Spinal cord (tissue), 10 donors: ENCODE results near the gene ARPC5. TPM values are rescaled to one million over a fixed set of nuclear protein-coding genes. Genes with fewer than 3 reads are reported as not detected.
A peak's percentile ranks its signal among the peaks of the same experiment; 100 is the strongest.
"Not testable (repeated sequence)": the region's sequence is repeated elsewhere in the genome, so short reads cannot be mapped to it uniquely, and the experiment has no call there.

Experiments used
- DNase-seq, 6 donors: peaks; one replicate each; pipeline versions ENCODE4 v3.0.0 to v3.0.0-alpha.2; 2013 to 2015; ENCODE audit warnings: low spot score in 6 of 6, low read depth in 4 of 6
- H3K27ac ChIP-seq: one replicate; pipeline ENCODE4 v1.5.1; 2013; ENCODE audit warnings: low read depth, low read length, control low read depth
- H3K27me3 ChIP-seq: one replicate; pipeline ENCODE4 v1.6.1; 2013; ENCODE audit warnings: low read length; ENCODE audit not compliant: control insufficient read depth, insufficient read depth
- H3K36me3 ChIP-seq: one replicate; pipeline ENCODE4 v1.6.1; 2013; ENCODE audit warnings: low read length; ENCODE audit not compliant: control insufficient read depth, insufficient read depth
- H3K4me1 ChIP-seq: one replicate; pipeline ENCODE4 v1.6.1; 2013; ENCODE audit warnings: low read length; ENCODE audit not compliant: control insufficient read depth, insufficient read depth
- H3K4me3 ChIP-seq: one replicate; pipeline ENCODE4 v1.5.1; 2013; ENCODE audit warnings: low read depth, low read length, control low read depth
- H3K9me3 ChIP-seq: one replicate; pipeline ENCODE4 v1.6.1; 2013; ENCODE audit warnings: low read length; ENCODE audit not compliant: control insufficient read depth, insufficient read depth
- WGBS: methylation state at CpG from one replicate; pipeline ENCODE4 v1.1.5; 2013; ENCODE audit warnings: missing lambda C conversion rate; ENCODE audit not compliant: insufficient coverage; 5-methylcytosine and 5-hydroxymethylcytosine counted together
- long read RNA-seq, 4 donors: transcript quantifications; one replicate each; lab custom pipeline, GENCODE V29; 2026
- polyA plus RNA-seq, 2 donors: library from polyadenylated mRNA; unstranded; fragments of 120-200 nt; gene quantifications; one replicate each; pipeline ENCODE4 v1.2.1, GENCODE V29; 2013; ENCODE audit not compliant: insufficient read length in 2 of 2
- total RNA-seq, 2 donors: library from RNA; depleted of rRNA in 1 of 2; stranded (reverse); fragments of 120-200 nt in 1 of 2; fragments of >200 nt in 1 of 2; gene quantifications; one replicate each; pipeline versions ENCODE4 v1.2.3 to v1.2.4, GENCODE V29; 2013 to 2014
- donor health status: healthy.

Gene ARPC5
- total RNA-seq (100 to 1,000 TPM; 143 to 195 TPM), polyA plus RNA-seq (100 to 1,000 TPM; 132 to 158 TPM)
- long read RNA-seq, donor 1, full-length matches to known transcripts: 184 of 207 reads
- long read RNA-seq, donor 1, partial matches to known transcripts: 14 of 207 reads
- long read RNA-seq, donor 1, other reads (novel, unspliced or antisense): 9 of 207 reads
- long read RNA-seq, donor 2, full-length matches to known transcripts: 33 of 33 reads
- long read RNA-seq, donor 2, partial matches to known transcripts: 0 of 33 reads
- long read RNA-seq, donor 2, other reads (novel, unspliced or antisense): 0 of 33 reads
- long read RNA-seq, donor 3, full-length matches to known transcripts: 71 of 104 reads
- long read RNA-seq, donor 3, partial matches to known transcripts: 27 of 104 reads
- long read RNA-seq, donor 3, other reads (novel, unspliced or antisense): 6 of 104 reads
- long read RNA-seq, donor 4, full-length matches to known transcripts: 142 of 166 reads
- long read RNA-seq, donor 4, partial matches to known transcripts: 13 of 166 reads
- long read RNA-seq, donor 4, other reads (novel, unspliced or antisense): 11 of 166 reads

DNA sequence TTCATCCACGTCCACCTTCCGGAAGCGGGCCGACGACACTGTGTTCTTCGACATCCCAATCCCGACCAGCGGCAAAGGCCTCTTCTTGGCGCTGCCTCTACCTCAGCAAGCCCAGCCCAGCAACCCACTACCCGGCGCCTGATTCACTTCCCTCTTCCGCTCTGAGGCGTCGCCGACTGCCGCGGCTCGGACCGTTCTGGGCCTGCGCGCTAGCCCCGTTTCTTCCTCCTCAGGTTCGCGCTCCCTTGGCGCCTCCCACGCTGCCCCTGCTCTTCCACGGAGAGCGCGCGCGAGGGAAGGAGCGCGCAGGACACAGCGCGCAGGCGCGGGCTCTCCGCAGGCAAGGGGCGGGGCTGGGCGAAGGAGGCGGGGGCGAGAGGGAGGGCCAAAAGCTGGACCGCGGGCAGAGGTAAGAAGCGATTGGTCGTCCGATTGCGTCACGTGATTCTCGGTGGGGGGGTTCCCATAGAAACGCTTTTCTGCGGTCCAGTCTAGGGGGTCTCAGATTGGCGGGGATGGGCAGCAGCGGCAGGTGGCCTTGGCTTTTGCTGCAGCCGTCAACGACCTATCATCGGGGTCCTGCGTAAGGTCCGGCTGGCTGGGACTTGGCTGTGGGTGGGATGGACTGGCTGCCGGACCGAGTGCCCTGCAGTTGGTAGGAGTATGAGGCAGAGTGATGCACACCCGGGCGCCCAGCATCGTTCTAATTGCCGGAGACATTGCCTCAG lies at the start of gene ARPC5:
ARPC5 (minus strand) TSS at position 178 of the 728 bp plus-strand sequence; CDS start at position 54, 124 bp downstream.
- H3K4me1 ChIP-seq: peaks cover 5% of the 10 kb centered on the region
- peak within 1 kb of the TSS; percentile 89 for H3K27ac ChIP-seq
- under 1% methylated on average over 65 of the region's 65 CpGs for WGBS
- peak within 1 kb of the TSS; percentile 94 for H3K4me3 ChIP-seq
- no peaks in the 10 kb centered on the region for H3K9me3 ChIP-seq
- peak; percentile 95 to 99 (median 96) for DNase-seq
- H3K27me3 ChIP-seq: no peaks in the 10 kb centered on the region
- H3K36me3 ChIP-seq: no peaks in the 10 kb centered on the region

GRCh38 chr1:183685112-183685713 lies 49.6 kb upstream of the ARPC5 start:
- DNase-seq: peak in 1 of 6 donors; percentile 10
- no peaks in the 10 kb centered on the region for H3K27me3 ChIP-seq
- no peaks in the 10 kb centered on the region for H3K9me3 ChIP-seq
- H3K4me3 ChIP-seq: no peak overlapping the region
- no CpG with 5 or more reads among the region's 3 CpGs for WGBS
- H3K4me1 ChIP-seq: no peaks in the 10 kb centered on the region
- H3K36me3 ChIP-seq: no peaks in the 10 kb centered on the region
- H3K27ac ChIP-seq: no peak overlapping the region

DNA sequence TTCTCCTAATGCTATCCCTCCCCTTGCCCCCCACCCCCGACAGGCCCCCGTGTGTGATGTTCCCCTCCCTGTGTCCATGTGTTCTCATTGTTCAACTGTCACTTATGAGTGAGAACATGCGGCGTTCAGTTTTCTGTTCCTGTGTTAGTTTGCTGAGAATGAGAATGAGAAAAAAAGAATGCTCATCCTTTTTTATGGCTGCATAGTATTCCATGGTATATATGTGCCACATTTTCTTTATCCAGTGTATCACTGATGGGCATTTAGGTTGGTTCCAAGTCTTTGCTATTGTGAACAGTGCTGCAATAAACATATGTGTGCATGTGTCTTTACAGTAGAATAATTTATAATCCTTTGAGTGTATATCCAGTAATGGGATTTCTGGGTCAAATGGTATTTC lies 43.8 kb upstream of the ARPC5 start:
- H3K9me3 ChIP-seq, DNase-seq, H3K27ac ChIP-seq, H3K4me1 ChIP-seq, H3K27me3 ChIP-seq, H3K36me3 ChIP-seq, H3K4me3 ChIP-seq: not testable (repeated sequence)
- WGBS: no CpG with 5 or more reads among the region's 4 CpGs

DNA sequence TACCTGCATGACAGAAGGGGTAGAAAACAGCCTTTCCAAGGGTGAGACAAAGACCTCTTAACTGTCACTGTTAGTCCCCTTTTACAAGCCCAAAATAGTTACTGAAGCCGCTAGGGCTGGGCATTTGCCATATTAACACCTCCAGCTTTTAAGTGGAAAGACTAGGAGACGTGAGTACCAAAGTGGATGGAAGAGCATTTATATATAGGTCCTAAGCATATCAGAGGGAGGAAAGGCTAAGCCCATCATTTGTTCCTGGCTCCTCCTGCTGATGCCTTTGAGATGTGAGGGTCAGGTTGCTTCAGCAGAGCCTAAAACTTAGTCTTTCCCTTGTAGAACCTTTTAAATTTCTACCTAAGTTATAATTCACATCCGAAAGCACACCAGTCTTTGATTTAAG lies 43.2 kb upstream of the ARPC5 start:
- WGBS: no CpG with 5 or more reads among the region's 3 CpGs
- Histone ChIP-seq H3K36me3 (no peaks in the 10 kb centered on the region), H3K27ac (no peak overlapping the region), H3K4me3 (no peak overlapping the region), H3K9me3 (no peaks in the 10 kb centered on the region), H3K4me1 (no peaks in the 10 kb centered on the region), H3K27me3 (no peaks in the 10 kb centered on the region)
- no peak for DNase-seq

- H3K4me3 ChIP-seq: no peak overlapping the region
- no peak for DNase-seq
- no peaks in the 10 kb centered on the region for H3K36me3 ChIP-seq
- H3K27ac ChIP-seq: no peak overlapping the region
- no peaks in the 10 kb centered on the region for H3K9me3 ChIP-seq
- H3K27me3 ChIP-seq: no peaks in the 10 kb centered on the region
- H3K4me1 ChIP-seq: no peaks in the 10 kb centered on the region
- 0% methylated on average over 1 of the region's 2 CpGs for WGBS
Measured at GRCh38 chr1:183676586-183677189, 41.1 kb upstream of the ARPC5 start.

DNA sequence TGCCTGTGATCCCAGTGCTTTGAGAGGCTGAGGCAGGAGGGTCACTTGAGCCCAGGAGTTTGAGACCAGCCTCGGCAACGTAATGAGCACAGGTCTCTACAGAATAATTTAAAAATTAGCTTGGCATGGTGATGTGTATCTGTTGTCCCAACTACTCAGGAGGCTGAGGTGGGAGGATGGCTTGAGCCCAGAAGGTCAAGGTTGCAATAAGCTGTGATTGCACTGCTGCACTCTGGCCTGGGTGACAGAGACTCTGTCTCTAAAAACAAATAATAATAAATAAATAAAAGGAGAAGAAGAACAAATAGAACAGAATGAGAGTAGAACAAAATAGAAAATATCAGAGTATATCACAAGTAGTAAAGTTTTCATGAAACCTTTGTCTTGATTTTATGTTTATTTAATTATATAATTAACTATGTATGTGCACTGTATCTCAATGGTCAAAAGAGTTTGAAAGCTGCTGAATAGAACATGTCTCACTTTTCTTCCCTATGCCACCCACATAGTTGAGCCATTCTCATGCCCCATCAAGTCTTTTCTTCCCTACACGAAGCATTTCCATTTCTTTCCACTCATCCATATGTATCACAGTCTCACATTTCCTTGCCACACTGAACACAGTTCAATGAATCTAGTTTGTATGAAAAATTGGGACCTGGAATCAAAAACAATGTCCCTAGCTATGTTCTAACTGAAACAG lies 40.5 kb upstream of the ARPC5 start:
- no peak overlapping the region for H3K4me3 ChIP-seq
- H3K27me3 ChIP-seq: no peaks in the 10 kb centered on the region
- WGBS: 69% methylated on average over 2 of the region's 3 CpGs
- DNase-seq: no peak
- no peaks in the 10 kb centered on the region for H3K4me1 ChIP-seq
- no peak overlapping the region for H3K27ac ChIP-seq
- H3K9me3 ChIP-seq: peaks cover 6% of the 10 kb centered on the region
- no peaks in the 10 kb centered on the region for H3K36me3 ChIP-seq

- Histone ChIP-seq H3K4me3 (no peak overlapping the region), H3K4me1 (no peaks in the 10 kb centered on the region), H3K27ac (no peak overlapping the region), H3K36me3 (no peaks in the 10 kb centered on the region), H3K27me3 (no peaks in the 10 kb centered on the region), H3K9me3 (peaks cover 7% of the 10 kb centered on the region)
- DNase-seq: no peak
Measured at GRCh38 chr1:183675381-183675780, 39.8 kb upstream of the ARPC5 start.

DNA sequence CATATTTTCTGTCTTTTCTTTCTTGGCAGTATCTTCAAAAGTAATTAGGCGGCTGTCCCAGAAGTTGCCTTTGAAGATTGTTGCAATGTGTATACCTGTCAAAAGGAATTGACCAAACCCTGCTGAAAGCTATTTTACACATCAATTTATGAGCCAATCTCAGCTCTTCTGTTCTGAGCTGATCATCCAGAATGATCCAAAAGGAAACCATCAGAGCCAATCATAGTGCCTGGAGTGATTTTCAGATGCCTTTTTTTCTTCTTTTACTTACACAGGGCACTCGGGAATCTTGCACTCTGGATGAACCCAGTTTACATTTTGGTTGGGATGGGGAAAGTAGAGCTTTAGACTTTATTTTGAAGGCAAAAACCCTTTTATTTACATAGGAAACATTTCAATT lies 39.3 kb upstream of the ARPC5 start:
- Histone ChIP-seq H3K9me3 (peaks cover 7% of the 10 kb centered on the region), H3K36me3 (no peaks in the 10 kb centered on the region), H3K4me3 (no peak overlapping the region), H3K27ac (no peak overlapping the region), H3K27me3 (no peaks in the 10 kb centered on the region), H3K4me1 (no peaks in the 10 kb centered on the region)
- DNase-seq: no peak
- WGBS: no CpG with 5 or more reads among the region's 2 CpGs

DNA sequence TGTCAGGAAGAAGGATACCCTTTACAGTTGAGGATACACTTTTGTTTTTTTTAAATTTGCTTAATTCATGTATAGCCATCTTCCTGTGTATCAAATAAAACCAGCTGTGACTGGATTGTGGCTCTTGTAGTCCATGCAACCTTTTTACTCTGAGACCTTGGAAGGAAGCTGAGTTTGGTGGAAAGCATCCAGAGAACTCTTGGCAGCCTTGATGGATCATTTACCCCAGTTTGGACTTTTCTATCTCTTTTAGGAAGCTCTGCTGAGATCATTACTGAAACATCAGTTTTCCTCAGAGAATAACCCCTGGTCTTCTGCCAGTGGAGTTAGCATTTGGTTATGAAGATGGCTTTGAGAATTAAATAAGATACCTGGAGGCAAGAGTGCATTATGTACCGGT lies 38.8 kb upstream of the ARPC5 start:
- Histone ChIP-seq H3K4me3 (no peak overlapping the region), H3K9me3 (peaks cover 7% of the 10 kb centered on the region), H3K4me1 (no peaks in the 10 kb centered on the region), H3K27me3 (no peaks in the 10 kb centered on the region), H3K27ac (no peak overlapping the region), H3K36me3 (no peaks in the 10 kb centered on the region)
- WGBS: no CpG with 5 or more reads among the region's 1 CpG
- peak in 2 of 6 donors; percentile 9 to 75 for DNase-seq
